Gastrocnemius medialis (tissue), 4 donors: ENCODE data around the gene DHDH. TPM values are rescaled to one million over a fixed set of nuclear protein-coding genes. Genes with fewer than 3 reads are reported as not detected.
A peak's percentile ranks its signal among the peaks of the same experiment; 100 is the strongest.

ENCODE experiments used
- ATAC-seq, 2 donors: fragments of 150-250 bp; one replicate each; pipeline ENCODE4 v1.9.1; 2016
- DNase-seq, 2 donors: peaks; one replicate each; pipeline ENCODE4 v3.0.0-alpha.2; 2019
- H3K27ac ChIP-seq, 4 donors: fragments of 200-600 bp; sonication (generic); 1 replicate in 1 of 4; 2 replicates in 3 of 4; pipeline ENCODE4 v1.5.1; 2016 to 2018; ENCODE audit warnings: mild to moderate bottlenecking in 2 of 4, moderate library complexity in 1 of 4
- H3K27me3 ChIP-seq, 3 donors: fragments of 200-600 bp; sonication (generic) in 2 of 3; 1 replicate in 1 of 3; 2 replicates in 2 of 3; pipeline versions ENCODE4 v1.5.1 to v1.6.0; 2016 to 2019; ENCODE audit warnings: mild to moderate bottlenecking in 1 of 3, moderate library complexity in 1 of 3
- H3K36me3 ChIP-seq, 2 donors: fragments of 200-600 bp; sonication (generic) in 1 of 2; one replicate each; pipeline ENCODE4 v1.5.1; 2017 to 2018
- H3K4me1 ChIP-seq, 2 donors: fragments of 200-600 bp; sonication (generic) in 1 of 2; one replicate each; pipeline ENCODE4 v1.5.1; 2016 to 2017; ENCODE audit warnings: mild to moderate bottlenecking in 2 of 2
- H3K4me3 ChIP-seq, 4 donors: fragments of 200-600 bp; sonication (generic) in 3 of 4; 1 replicate in 1 of 4; 2 replicates in 3 of 4; pipeline ENCODE4 v1.5.1; 2016 to 2019; ENCODE audit warnings: mild to moderate bottlenecking in 2 of 4
- H3K9me3 ChIP-seq, 3 donors: fragments of 200-600 bp; sonication (generic) in 2 of 3; 1 replicate in 1 of 3; 2 replicates in 2 of 3; pipeline ENCODE4 v1.5.1; 2016 to 2019
- CTCF ChIP-seq, 5 experiments: fragments of 450-650 bp in 3 of 5; fragments of 200-600 bp in 2 of 5; sonication (generic) in 2 of 5; IDR thresholded peaks in 4 of 5; conservative IDR thresholded peaks in 1 of 5; 1 replicate in 4 of 5; 2 replicates in 1 of 5; pipeline ENCODE4 v1.5.1; 2016 to 2019; ENCODE audit warnings: antibody characterized with exemption in 5 of 5, mild to moderate bottlenecking in 3 of 5, moderate library complexity in 3 of 5
- POLR2A ChIP-seq, 2 donors: fragments of 450-650 bp; IDR thresholded peaks; one replicate each; pipeline ENCODE4 v1.6.1; 2017; ENCODE audit warnings: antibody characterized with exemption in 2 of 2, mild to moderate bottlenecking in 2 of 2, moderate library complexity in 2 of 2
- in situ Hi-C, 4 donors: fragments of 200-750 bp; cut with MboI; loops; one replicate each; pipeline versions ENCODE4 v1.15.0 to v1.8.0; 2017; ENCODE audit warnings: low sequenced_read_pairs in 4 of 4
- intact Hi-C: fragments of 100-400 bp; cut with DNase I; formaldehyde crosslinking; loops from one replicate; pipeline ENCODE4 v1.15.1; 2023; ENCODE audit warnings: low total_unique reads
- total RNA-seq, 4 donors: library from RNA; depleted of rRNA; stranded (reverse); fragments of >200 nt; gene quantifications; one replicate each; pipeline versions ENCODE4 v1.1.0 to v1.2.3, GENCODE V29; 2016

DHDH gene
- total RNA-seq, 4 donors from 2014 or later, result not detected

GRCh38 chr19:48988860-48989259 is 55.4 kb downstream of the DHDH start:
- H3K4me1 ChIP-seq, result peaks cover 41 to 45% of the 10 kb centered on the region in 2 donors
- in situ Hi-C loops, result no loop called here
- intact Hi-C loops, result no loop called here

GRCh38 chr19:48989701-48990291 is 56.3 kb downstream of the DHDH start:
- ATAC-seq, result peak; percentile 57 to 62
- Histone ChIP-seq H3K27ac (peak overlapping the region; percentile 93 to 100 (median 99)), H3K36me3 (peaks cover 0 to 42% of the 10 kb centered on the region in 2 donors), H3K9me3 (no peaks in the 10 kb centered on the region), H3K27me3 (no peaks in the 10 kb centered on the region), H3K4me1 (peaks cover 50 to 52% of the 10 kb centered on the region in 2 donors), H3K4me3 (peak overlapping the region; percentile 75 to 99 (median 84))
- DNase-seq, result peak; percentile 91 to 96
- in situ Hi-C loops, result no loop called here
- intact Hi-C loops, result loop anchor here (5.0 to 10.0 kb wide), 4 partner anchors 83 to 825 kb away; partner anchors contain the start of genes EMP3, FUZ, KCNA7 and MED25
- TF ChIP-seq CTCF (IDR thresholded peaks at IDR 0.05 in 4 of 5, conservative IDR thresholded peaks at IDR 0.05 in 1 of 5) (no peak), POLR2A (IDR thresholded peaks at IDR 0.05) (peak; percentile 78 to 93)

More at GRCh38 chr19:48988860-48989259, 55.4 kb downstream of the DHDH start:
- DNase-seq (no peak), ATAC-seq (no peak)
- TF ChIP-seq CTCF (IDR thresholded peaks at IDR 0.05 in 4 of 5, conservative IDR thresholded peaks at IDR 0.05 in 1 of 5) (no peak), POLR2A (IDR thresholded peaks at IDR 0.05) (no peak)
- Histone ChIP-seq H3K27ac (peak overlapping the region; percentile 93 to 100 (median 99)), H3K27me3 (no peaks in the 10 kb centered on the region), H3K4me3 (no peak overlapping the region), H3K9me3 (no peaks in the 10 kb centered on the region), H3K36me3 (peaks cover 0 to 51% of the 10 kb centered on the region in 2 donors)

- TF ChIP-seq POLR2A (IDR thresholded peaks at IDR 0.05) (no peak), CTCF (IDR thresholded peaks at IDR 0.05 in 4 of 5, conservative IDR thresholded peaks at IDR 0.05 in 1 of 5) (no peak)
- H3K27me3 ChIP-seq, result no peaks in the 10 kb centered on the region
- H3K36me3 ChIP-seq, result peaks cover 0 to 36% of the 10 kb centered on the region in 2 donors
- H3K9me3 ChIP-seq, result no peaks in the 10 kb centered on the region
- H3K4me3 ChIP-seq, result peak overlapping the region; percentile 75 to 99 (median 84)
- no peak for ATAC-seq
- in situ Hi-C loops, result no loop called here
- intact Hi-C loops, result loop anchor here (5.0 to 10.0 kb wide), 4 partner anchors 82 to 824 kb away; partner anchors contain the start of genes EMP3, FUZ, KCNA7 and MED25
- H3K4me1 ChIP-seq, result peaks cover 51 to 54% of the 10 kb centered on the region in 2 donors
- H3K27ac ChIP-seq, result peak overlapping the region; percentile 93 to 100 (median 99)
- DNase-seq, result no peak
Observed at GRCh38 chr19:48990400-48990799, 56.9 kb downstream of the DHDH start.

- intact Hi-C loops (loop anchor here (1.0 to 10.0 kb wide), 5 partner anchors 81 to 824 kb away; partner anchors contain the start of genes EMP3, FUZ, KCNA7 and MED25), in situ Hi-C loops (no loop called here)
- peaks cover 0 to 29% of the 10 kb centered on the region in 2 donors for H3K36me3 ChIP-seq
- H3K4me1 ChIP-seq, result peaks cover 51 to 54% of the 10 kb centered on the region in 2 donors
- peak overlapping the region; percentile 75 to 99 (median 84) for H3K4me3 ChIP-seq
- TF ChIP-seq CTCF (IDR thresholded peaks at IDR 0.05 in 4 of 5, conservative IDR thresholded peaks at IDR 0.05 in 1 of 5) (no peak), POLR2A (IDR thresholded peaks at IDR 0.05) (no peak)
- peak in 1 of 2 donors; percentile 62 for DNase-seq
- H3K27me3 ChIP-seq, result no peaks in the 10 kb centered on the region
- H3K27ac ChIP-seq, result peak overlapping the region; percentile 93 to 100 (median 99)
- ATAC-seq, result no peak
- H3K9me3 ChIP-seq, result no peaks in the 10 kb centered on the region
Observed at GRCh38 chr19:48991011-48991609, 57.6 kb downstream of the DHDH start.
